Thyroid gland (tissue), 4 donors: Measurements from ENCODE around the gene ACTR3C.
"Not testable (repeated sequence)": the region's sequence is repeated elsewhere in the genome, so short reads cannot be mapped to it uniquely, and the experiment has no call there.

Experiments used
- CTCF ChIP-seq, 6 experiments: fragments of 200-600 bp in 3 of 6; fragments of 450-650 bp in 3 of 6; sonication (generic) in 3 of 6; IDR thresholded peaks; one replicate each; pipeline ENCODE4 v1.5.1; 2016 to 2019; ENCODE audit warnings: antibody characterized with exemption in 6 of 6, mild to moderate bottlenecking in 2 of 6, inconsistent platforms in 1 of 6, moderate library complexity in 1 of 6
- POLR2A ChIP-seq, 2 donors: fragments of 450-650 bp; IDR thresholded peaks; one replicate each; pipeline ENCODE4 v1.6.1; 2017; ENCODE audit warnings: antibody characterized with exemption in 2 of 2, mild to moderate bottlenecking in 2 of 2, moderate library complexity in 1 of 2

GRCh38 chr7:150220673-150221181 lies 102.6 kb downstream of the ACTR3C start:
- TF ChIP-seq CTCF, POLR2A (IDR thresholded peaks at IDR 0.05): not testable (repeated sequence)
